Activated CD8-positive, alpha-beta memory T cell treated with anti-CD3 and anti-CD28 coated beads, Interleukin-2, amount 50 U/mL, for 48 hours (primary cell): ENCODE results near the gene SLC2A5.
"Not testable (repeated sequence)": the region's sequence is repeated elsewhere in the genome, so short reads cannot be mapped to it uniquely, and the experiment has no call there.

Source experiments
- DNase-seq: peaks from one replicate; pipeline ENCODE4 v3.0.0-alpha.2; 2020

The SLC2A5 gene

DNA sequence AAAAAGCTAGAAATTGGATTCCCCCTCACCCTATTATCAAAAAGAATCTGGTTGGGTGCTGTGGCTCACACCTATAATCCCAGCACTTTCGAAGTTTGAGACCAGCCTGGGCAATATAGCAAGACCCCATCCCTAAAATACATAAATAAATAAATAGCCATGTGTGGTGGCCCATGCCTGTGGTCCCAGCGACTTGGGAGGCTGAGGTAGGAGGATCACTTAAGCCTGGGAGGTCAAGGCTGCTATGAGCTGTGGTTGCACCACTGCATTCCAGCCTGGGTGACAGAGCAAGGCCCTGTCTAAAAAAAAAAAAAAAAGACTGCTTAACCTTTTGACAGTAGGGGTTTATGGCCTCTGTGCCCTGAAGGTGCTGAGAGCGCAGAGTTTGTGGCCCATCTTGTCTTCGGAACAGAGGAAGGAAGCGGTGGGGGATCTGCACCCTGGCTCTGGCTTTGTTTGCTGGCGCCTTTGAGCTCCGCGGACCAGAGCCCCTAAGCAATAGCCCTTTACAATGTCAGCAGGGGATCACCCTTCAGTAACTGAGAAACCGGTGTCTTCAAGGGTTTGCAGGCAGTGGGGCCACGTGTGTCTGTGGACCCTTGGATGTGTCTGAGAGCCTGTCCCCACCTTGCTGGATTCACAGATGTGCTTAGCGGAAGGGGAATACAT is 65.3 kb downstream of the SLC2A5 start:
- DNase-seq = peak; percentile 57

DNA sequence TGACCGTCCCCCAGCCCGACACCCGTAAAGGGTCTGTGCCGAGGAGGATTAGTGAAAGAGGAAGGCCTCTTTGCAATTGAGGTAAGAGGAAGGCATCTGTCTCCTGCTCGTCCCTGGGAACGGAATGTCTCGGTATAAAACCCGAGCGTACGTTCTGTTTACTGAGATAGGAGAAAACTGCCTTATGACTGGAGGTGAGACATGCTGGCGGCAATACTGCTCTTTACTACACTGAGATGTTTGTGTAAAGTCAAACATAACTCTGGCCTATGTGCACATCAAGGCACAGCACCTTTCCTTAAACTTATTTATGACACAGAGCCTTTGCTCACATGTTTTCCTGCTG is 67.2 kb downstream of the SLC2A5 start:
- not testable (repeated sequence) for DNase-seq

DNA sequence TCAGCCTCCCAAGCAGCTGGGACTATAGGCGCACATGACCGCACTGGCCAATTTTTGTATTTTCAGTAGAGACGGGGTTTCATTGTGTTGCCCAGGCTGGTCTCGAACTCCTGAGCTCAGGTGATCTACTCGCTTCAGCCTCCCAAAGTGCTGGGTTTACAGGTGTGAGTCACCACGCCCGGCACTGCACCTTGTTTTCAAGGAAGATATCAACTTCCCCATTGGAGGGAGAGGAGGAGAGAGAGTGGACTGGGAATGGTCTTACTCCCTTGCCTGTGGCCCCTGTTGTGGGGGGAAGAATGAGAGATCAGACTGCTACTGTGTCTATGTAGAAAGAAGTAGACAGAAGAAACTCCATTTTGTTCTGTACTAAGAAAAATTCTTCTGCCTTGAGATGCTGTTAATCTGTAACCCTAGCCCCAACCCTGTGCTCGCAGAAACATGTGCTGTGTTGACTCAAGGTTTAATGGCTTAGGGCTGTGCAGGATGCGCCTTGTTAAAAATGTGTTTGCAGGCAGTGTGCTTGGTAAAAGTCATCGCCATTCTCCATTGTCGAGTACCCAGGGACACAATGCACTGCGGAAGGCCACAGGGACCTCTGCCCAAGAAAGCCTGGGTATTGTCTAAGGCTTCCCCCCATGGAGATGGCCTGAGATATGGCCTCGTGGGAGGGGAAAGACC is 67.8 kb downstream of the SLC2A5 start:
- not testable (repeated sequence) for DNase-seq

DNA sequence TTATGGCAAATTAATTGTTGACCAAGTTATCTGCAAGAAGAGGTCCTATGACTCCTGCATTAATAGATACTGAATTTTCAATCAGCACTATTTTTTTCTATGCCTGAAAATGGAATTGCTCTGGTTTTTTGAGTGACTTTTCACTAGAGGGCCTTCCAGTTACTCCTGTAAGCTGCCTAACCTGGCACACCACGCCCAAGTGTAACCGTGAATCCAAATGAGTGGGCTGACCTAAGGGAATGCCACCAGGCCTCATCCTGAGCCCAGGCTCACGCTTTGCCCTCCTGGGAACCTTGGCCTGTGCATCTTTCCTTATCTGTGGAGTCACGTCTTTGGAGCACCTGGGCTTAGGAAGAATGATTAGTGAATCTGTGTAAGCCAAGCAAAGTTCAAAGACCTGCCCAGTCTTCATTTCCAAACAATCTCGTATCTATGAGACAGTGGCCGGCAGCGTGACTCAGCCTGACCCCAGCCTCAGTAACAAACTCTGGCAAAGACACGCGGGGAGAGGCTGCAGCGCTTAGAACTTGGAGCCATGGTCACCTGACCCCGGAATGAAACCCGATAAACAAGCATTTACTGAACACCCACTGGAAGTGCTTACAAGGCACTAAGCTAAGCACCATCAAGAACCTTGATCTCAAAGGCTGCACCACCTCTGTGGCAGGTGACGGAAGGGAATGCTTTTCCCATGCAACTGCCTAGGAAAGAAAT is 75.3 kb downstream of the SLC2A5 start:
- not testable (repeated sequence) for DNase-seq

DNA sequence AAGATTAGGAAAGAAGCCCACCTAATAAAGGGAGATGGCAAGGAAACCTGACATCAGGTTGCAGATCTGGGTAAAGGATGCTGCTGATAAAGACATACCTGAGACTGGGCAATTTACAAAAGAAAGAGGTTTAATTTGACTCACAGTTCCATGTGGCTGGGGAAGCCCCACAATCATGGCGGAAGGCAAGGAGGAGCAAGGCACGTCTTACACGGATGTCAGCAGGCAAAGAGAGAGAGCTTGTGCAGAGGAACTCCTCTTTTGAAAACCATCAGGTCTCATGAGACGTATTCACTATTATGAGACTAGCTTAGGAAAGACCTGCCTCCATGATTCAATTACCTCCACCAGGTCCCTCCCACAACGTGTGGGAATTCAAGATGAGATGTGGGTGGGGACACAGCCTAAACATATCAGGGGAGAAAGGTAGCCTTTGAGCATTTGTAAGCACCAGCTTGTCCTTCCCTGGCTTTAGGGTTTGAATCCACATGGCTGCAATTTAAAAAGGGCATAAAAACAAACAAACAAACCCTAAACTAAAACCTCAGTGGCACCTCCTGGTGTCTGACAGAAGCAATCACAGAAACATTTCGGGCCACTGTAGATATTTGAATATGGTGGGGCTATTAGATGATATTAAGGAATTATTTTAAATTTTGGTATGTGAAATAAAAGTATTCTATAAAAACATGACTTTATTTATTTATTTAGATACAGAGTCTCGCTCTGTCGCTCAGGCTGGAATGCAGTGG is 76.3 kb downstream of the SLC2A5 start:
- DNase-seq = no peak

DNA sequence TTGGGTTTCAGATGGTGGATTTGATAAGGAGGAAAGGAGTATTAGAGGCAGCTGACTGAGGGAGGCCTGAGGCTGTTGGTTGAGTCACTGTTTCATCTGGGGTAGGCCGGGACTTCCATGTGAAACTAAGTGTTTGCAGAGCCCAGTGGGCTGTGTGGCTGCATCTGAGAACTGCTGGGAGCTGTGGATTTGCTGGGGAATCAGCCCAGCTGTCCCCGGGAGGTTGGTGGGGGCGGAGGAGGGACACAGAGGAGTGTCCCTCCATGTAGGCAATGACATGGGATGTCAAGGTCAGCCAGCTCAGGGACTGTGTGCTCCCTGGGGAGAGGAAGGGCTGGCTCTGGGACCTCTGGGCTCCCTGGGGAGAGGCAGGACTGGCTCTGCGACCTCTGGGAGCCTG is 79.6 kb downstream of the SLC2A5 start:
- DNase-seq = peak; percentile 57

DNA sequence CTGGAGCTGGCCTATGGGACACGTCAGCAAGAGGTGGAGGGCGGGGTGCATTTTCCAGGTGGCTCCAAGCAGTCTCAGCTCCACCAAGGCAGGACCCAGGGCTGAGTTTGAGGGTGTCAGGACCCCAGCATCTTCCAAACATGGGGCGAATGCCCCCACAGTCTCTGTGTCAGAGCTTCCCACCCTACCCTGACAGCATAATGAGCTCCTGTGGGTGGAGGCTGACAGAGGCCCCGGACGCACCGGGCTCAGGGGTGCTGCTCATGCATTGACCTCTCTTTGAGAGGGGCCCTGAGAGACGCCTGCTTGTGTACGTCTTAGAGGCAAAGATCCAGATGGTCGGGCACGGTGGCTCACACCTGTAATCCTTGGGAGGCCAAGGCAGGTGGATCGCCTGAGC is 80.4 kb downstream of the SLC2A5 start:
- DNase-seq = no peak

DNA sequence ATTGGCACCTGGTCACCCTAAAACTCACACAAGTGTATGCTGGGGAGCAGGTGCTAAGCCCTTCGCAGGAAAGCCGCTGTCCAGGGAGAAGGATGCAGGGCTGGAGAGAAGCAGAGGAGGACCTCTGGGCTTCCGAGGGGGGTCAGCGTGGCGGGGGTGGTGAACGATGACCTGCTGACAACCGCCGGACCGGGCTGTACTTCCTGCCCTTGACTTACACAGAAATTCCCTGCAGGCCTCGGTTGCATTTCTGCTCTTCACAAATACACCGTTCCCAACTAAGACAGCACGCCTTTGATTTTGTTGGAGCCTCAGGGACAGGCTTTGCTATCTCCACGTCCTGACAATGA is 80.8 kb downstream of the SLC2A5 start:
- DNase-seq = no peak

DNA sequence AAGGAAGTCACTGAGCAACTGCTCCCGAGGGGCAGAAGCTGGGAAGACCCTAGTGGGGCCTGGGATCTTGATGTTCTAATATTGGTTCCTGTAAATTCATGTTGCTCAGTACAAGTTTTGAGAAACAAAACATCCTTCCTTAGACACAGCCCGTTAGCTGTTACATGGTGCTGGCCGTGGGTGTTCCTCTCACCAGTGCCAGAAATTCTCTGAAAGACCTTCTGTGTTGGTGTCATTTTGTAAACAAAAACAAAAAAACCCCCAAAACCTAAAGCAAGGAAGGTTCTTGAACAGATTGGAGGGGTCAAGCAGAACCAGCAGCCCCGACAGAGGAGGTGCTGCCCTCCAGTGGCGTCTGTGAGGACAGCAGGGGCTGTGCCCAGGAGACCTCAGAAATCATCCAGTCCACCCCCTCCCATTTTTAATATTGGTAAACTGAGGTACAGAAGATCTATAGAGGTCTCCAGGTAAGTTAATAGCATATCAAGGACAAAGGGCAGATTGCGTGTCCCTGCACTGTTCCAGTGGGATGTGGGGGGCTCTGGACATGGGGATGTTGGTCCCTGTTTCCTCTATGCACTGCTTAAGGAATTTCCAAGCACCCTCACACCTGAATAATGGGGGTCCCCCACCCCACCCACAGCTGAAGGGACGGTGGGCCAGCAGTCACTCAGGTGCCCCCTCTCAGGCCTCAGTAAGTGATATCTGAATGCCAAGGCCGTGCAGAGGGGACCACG is 81.4 kb downstream of the SLC2A5 start:
- DNase-seq = peak; percentile 88

DNA sequence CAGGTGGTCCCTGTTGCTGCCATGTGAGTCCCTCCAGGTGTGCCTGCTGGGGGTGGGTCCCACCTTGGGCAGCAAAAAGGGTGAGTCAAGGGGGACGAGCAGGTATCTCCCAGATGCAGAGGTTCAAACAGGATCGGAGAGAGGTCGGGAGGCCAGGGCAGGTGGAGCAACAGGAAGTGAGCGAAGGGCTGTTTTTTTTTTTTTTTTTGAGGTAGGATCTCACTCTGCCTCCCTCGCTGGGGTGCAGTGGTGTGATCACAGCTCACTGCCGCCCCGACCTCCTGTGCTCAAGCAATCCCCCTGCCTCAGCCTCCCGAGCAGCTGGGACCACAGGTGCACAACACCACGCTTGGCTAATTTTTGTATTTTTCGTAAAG is 82.6 kb downstream of the SLC2A5 start:
- DNase-seq = peak; percentile 57

DNA sequence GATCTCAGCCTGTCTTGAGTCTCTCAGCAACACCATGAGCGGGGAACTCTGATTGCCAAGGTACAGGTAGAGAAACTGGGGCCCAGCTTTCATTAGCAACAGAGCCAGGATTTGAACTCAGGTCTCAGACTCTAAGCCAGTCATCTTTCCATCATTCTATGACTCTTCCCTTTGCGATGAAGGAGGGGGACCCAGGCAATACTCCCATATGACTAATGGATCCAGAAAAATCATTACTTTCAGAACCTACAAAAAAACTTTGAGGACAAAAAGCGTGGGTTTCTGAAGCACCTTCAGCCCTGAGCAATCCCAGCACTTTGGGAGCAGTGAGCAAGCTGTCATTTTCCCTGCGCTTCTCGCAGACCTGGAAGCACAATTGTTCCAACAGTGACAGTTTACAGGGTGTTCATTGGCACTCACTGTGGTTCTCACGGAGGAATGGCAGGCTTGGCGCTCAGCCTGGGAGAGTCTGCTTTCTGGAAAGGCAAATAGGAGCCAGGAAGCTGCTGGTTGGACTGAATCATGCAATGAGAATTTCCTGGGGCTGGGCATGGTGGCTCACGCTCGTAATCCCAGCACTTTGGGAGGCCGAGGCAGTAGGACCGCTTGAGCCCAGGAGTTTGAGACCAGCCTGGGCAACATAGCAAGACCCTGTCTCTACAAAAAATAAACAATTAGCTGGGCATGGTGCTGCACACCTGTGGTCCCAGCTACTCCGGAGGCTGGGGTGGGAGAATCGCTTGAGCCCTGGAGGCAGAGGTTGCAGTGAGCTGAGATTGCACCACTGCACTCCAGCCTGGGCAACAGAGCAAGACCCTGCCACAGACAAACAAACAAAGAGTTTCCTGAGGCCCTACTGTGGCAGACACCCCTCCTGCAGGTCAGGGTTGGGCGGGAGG is 83.3 kb downstream of the SLC2A5 start:
- DNase-seq = no peak
